Osteoblast (primary cell): ENCODE data around the gene ATIC. TPM values are rescaled to one million over a fixed set of nuclear protein-coding genes. Genes with fewer than 3 reads are reported as not detected.

Experiments
- DNase-seq: peaks from one replicate; pipeline ENCODE4 v3.0.0; 2011; ENCODE audit warnings: low spot score, mixed read lengths; ENCODE audit not compliant: insufficient read length; ENCODE audit errors: missing footprints
- H2AFZ ChIP-seq: 2 replicates; pipeline ENCODE4 v1.6.0; 2011; ENCODE audit warnings: mild to moderate bottlenecking, low read length
- H3K27ac ChIP-seq: 2 replicates; pipeline ENCODE4 v1.5.1; 2011; ENCODE audit warnings: mild to moderate bottlenecking, low read depth, low read length, moderate library complexity
- H3K27me3 ChIP-seq: 2 replicates; pipeline ENCODE4 v1.6.0; 2012; ENCODE audit warnings: mild to moderate bottlenecking, control low read depth, inconsistent platforms, low read length, moderate library complexity; ENCODE audit not compliant: insufficient read depth
- H3K36me3 ChIP-seq: 2 replicates; pipeline ENCODE4 v1.5.1; 2011; ENCODE audit warnings: mild to moderate bottlenecking, low read length, control low read depth, moderate library complexity; ENCODE audit not compliant: insufficient read depth
- H3K4me1 ChIP-seq: 2 replicates; pipeline ENCODE4 v1.5.1; 2011; ENCODE audit warnings: mild to moderate bottlenecking, low read length, control low read depth, moderate library complexity; ENCODE audit not compliant: insufficient read depth
- H3K4me2 ChIP-seq: 2 replicates; pipeline ENCODE4 v1.6.0; 2011; ENCODE audit warnings: mild to moderate bottlenecking, low read length; ENCODE audit not compliant: insufficient read depth
- H3K4me3 ChIP-seq: fragments of 200-600 bp; sonication (generic); 3 replicates; pipeline ENCODE4 v1.5.1; 2012; ENCODE audit warnings: mild to moderate bottlenecking, low read length, inconsistent platforms; ENCODE audit not compliant: insufficient read depth
- H3K79me2 ChIP-seq: 2 replicates; pipeline ENCODE4 v1.6.0; 2012; ENCODE audit warnings: mild to moderate bottlenecking, low read length, control low read depth, inconsistent platforms; ENCODE audit not compliant: insufficient read depth
- H3K9me3 ChIP-seq: 2 replicates; pipeline ENCODE4 v1.5.1; 2011; ENCODE audit warnings: low read depth, low read length, control low read depth
- H4K20me1 ChIP-seq: 2 replicates; pipeline ENCODE4 v1.6.0; 2012; ENCODE audit warnings: mild to moderate bottlenecking, low read length, control low read depth; ENCODE audit not compliant: insufficient read depth
- CTCF ChIP-seq: IDR thresholded peaks from 2 replicates; pipeline ENCODE4 v1.5.1; 2011; ENCODE audit warnings: mild to moderate bottlenecking, low read depth, low read length, moderate library complexity; ENCODE audit errors: extremely low read depth
- total RNA-seq: library from RNA; depleted of rRNA; stranded (reverse); fragments of >200 nt; gene quantifications from 2 replicates; pipeline ENCODE4 v1.2.3, GENCODE V29; 2012

Gene ATIC
- total RNA-seq, 1 donor = 17.7 TPM

GRCh38 chr2:215370112-215370965 lies 58.5 kb downstream of the ATIC start:
- peaks cover 19% of the 10 kb centered on the region for H3K4me1 ChIP-seq
- no peak for TF ChIP-seq CTCF

DNA sequence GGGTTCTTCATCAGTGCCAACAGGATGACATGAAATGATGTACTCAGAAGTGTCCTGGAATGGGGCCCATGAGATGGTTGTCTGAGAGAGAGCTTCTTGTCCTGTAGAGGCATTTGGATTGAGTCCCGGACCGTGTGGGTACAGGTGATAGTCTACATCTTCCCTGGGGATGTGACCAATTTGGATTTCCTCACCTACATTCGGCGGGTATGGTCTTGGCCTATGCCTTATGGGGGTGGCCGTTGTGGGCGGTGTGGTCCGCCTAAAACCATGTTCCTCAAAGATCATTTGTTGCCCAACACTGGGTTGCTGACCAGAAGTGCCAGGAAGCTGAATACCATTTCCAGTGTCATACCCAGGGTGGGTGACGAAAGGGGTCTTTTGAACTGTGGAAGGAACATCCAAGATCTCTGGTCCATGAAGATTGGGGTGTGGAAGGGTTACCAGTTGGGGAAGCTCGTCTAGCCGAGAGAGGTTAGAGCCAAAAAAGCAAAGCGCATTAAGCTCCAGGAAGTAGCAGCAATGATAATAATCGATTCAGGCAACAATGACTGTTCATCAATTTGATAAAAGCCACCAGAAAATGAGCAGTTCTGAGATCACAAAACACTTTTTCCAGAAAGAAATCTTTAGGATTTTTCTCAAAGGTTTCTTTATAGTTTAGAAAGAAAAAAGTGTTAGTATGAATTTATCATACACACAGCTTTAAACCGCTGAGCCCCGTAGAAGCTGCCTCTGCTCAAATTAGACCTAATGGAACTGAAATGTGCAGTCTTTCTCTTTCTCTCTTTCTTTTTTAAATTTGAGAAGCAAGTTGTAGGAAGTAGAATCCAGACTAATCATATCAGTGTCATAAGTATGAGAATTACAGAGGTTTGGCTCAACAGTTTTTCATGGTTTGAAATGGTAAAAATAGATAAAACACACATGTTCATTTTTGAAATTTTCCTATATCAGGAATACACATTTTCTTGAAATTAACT lies 60.3 kb downstream of the ATIC start:
- TF ChIP-seq CTCF = no peak
- peaks cover 99% of the 10 kb centered on the region for H3K36me3 ChIP-seq
- peaks cover 19% of the 10 kb centered on the region for H3K4me1 ChIP-seq
- H3K4me3 ChIP-seq = no peak overlapping the region
- no peaks in the 10 kb centered on the region for H3K27me3 ChIP-seq
- H4K20me1 ChIP-seq = peaks cover 66% of the 10 kb centered on the region
- no peak for DNase-seq
- no peak overlapping the region for H3K4me2 ChIP-seq
- H2AFZ ChIP-seq = no peak overlapping the region
- H3K79me2 ChIP-seq = no peaks in the 10 kb centered on the region
- no peaks in the 10 kb centered on the region for H3K9me3 ChIP-seq
- H3K27ac ChIP-seq = peak overlapping the region; percentile 7

More at GRCh38 chr2:215370112-215370965, 58.5 kb downstream of the ATIC start:
- Histone ChIP-seq H3K36me3 (peaks cover 99% of the 10 kb centered on the region), H3K4me2 (no peak overlapping the region), H4K20me1 (peaks cover 53% of the 10 kb centered on the region), H3K4me3 (no peak overlapping the region), H3K27me3 (no peaks in the 10 kb centered on the region), H3K27ac (peak overlapping the region; percentile 65), H3K9me3 (no peaks in the 10 kb centered on the region), H2AFZ (no peak overlapping the region), H3K79me2 (no peaks in the 10 kb centered on the region)
- DNase-seq = no peak

DNA sequence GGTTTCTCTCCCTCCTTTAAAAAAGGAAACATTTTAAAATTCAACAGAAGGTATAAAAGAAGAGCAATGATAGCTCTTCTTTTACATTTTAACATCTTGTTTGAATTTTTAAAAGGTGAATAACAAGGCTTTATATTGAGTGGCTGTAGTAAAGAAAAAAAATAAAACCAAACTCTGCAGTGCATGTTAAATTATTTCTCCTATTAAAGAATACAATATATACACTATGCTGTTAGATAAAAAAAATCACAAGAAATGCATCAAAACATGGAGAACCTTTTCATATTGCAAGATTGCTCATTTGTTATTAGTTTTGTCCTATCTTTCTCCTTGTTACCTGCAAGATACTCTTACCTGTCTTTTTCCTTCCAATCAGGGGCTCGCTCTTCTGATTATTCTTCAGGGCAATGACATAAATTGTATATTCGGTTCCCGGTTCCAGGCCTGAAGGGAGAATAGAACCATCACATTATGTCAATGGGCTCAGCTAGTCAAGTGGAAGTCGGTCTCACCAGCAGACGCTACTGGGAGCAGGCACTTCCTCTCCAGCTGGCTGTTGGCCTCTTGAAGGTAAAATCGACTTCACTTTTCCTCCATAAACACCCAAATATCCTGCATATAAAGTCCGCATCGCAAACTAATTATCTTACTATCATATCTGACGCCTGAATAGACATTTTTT lies 61.2 kb downstream of the ATIC start:
- Histone ChIP-seq H4K20me1 (peaks cover 69% of the 10 kb centered on the region), H3K9me3 (no peaks in the 10 kb centered on the region), H3K27me3 (no peaks in the 10 kb centered on the region), H3K4me3 (no peak overlapping the region), H3K4me2 (no peak overlapping the region), H3K36me3 (peaks cover 99% of the 10 kb centered on the region), H3K27ac (no peak overlapping the region), H3K4me1 (peaks cover 19% of the 10 kb centered on the region), H3K79me2 (no peaks in the 10 kb centered on the region), H2AFZ (no peak overlapping the region)
- TF ChIP-seq CTCF = no peak
- no peak for DNase-seq
